ENCODE data around the gene CKS2.

CKS2 gene

DNA sequence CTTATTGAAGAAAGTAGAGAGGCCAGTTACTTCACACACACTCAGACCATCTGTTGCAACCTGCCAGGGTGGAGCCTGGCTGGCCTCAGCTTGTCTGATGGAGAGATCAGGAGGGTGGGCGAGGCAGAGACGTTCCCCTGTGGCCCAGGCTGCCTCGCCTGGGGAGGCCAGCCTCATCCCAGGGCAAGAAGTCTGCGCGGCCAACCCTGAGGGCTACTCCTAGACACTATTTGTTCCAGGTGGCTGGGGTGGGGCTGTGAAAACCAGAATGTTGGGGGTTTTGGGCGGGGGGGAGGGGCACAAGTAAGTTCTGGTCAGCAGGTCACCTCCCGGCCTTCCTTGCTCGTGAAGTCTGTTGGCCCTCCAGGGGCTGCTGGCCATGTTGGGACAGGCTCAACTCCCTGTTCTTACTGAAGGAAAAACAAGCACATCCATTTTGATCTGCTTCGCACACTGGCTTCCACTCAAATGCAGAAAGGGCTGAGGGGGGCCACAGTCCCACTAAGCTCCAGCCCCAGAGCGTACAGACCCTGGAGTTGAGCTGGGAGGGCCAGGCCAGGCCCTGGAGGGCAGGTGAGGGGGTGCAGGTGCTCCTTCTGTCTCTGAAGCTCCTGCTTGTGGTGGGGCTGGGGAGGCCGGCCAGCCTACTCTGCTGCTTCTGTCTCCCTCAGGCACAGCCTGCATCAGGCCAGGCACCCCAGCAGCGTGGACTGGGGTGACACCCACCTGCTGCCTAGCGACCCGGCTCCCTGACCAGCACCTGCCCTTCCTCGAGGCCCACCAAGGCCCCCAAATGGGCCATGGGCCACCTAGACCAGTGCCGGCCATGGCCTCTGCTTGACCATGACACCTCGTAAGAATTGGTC is 53.9 kb downstream of the CKS2 start:
- POLR2A ChIA-PET: no interaction called here
- no peak overlapping the region for H3K4me3 ChIP-seq (ENCODE audit: low read depth, low read length)
- no peak for DNase-seq (ENCODE audit: low read depth, low spot score)
- CTCF ChIA-PET: interaction anchor here (1.0 kb wide), 1 partner anchor 184 kb away, joined by 3 read pairs; no protein-coding TSS in a partner anchor
- TF ChIP-seq CTCF (IDR thresholded peaks at IDR 0.05; ENCODE audit: insufficient read depth, low read length, missing control alignments): no peak

GRCh38 chr9:89365532-89365912 is 54.5 kb downstream of the CKS2 start:
- POLR2A ChIA-PET: no interaction called here
- CTCF ChIA-PET: interaction anchor here (1.0 kb wide), 1 partner anchor 183 kb away, joined by 3 read pairs; no protein-coding TSS in a partner anchor

More at GRCh38 chr9:89365532-89365912, 54.5 kb downstream of the CKS2 start:
- no peak for DNase-seq (ENCODE audit: low read depth, low spot score)
- TF ChIP-seq CTCF (IDR thresholded peaks at IDR 0.05; ENCODE audit: insufficient read depth, low read length, missing control alignments): no peak
- no peak overlapping the region for H3K4me3 ChIP-seq (ENCODE audit: low read depth, low read length)

All from AG04449 (cell line).